ENCODE data around the gene CEMIP2.

CEMIP2 gene

GRCh38 chr9:71746023-71746757 lies 22.1 kb downstream of the CEMIP2 start:
- no peak for DNase-seq

- no peak for DNase-seq
Measured at GRCh38 chr9:71744754-71745521, 23.4 kb downstream of the CEMIP2 start.

GRCh38 chr9:71743882-71744281 lies 24.4 kb downstream of the CEMIP2 start:
- DNase-seq = no peak

GRCh38 chr9:71743217-71743705 lies 25.1 kb downstream of the CEMIP2 start:
- no peak for DNase-seq

- DNase-seq = no peak
Measured at GRCh38 chr9:71742703-71743102, 25.6 kb downstream of the CEMIP2 start.

GRCh38 chr9:71741926-71742648 lies 26.2 kb downstream of the CEMIP2 start:
- no peak for DNase-seq

GRCh38 chr9:71740199-71740598 lies 28.1 kb downstream of the CEMIP2 start:
- no peak for DNase-seq

GRCh38 chr9:71737455-71737854 lies 30.9 kb downstream of the CEMIP2 start:
- no peak for DNase-seq

- DNase-seq = no peak
Measured at GRCh38 chr9:71736236-71736635, 32.1 kb downstream of the CEMIP2 start.

GRCh38 chr9:71734950-71735349 lies 33.4 kb downstream of the CEMIP2 start:
- no peak for DNase-seq

GRCh38 chr9:71733176-71733575 lies 35.1 kb downstream of the CEMIP2 start:
- DNase-seq = no peak

- no peak for DNase-seq
Measured at GRCh38 chr9:71729816-71730526, 38.3 kb downstream of the CEMIP2 start.

GRCh38 chr9:71726723-71727122 lies 41.6 kb downstream of the CEMIP2 start:
- no peak for DNase-seq

- no peak for DNase-seq
Measured at GRCh38 chr9:71725590-71726338, 42.5 kb downstream of the CEMIP2 start.

- no peak for DNase-seq
Measured at GRCh38 chr9:71721855-71722254, 46.5 kb downstream of the CEMIP2 start.

- no peak for DNase-seq
Measured at GRCh38 chr9:71719562-71719961, 48.8 kb downstream of the CEMIP2 start.

- DNase-seq = no peak
Measured at GRCh38 chr9:71719088-71719487, 49.2 kb downstream of the CEMIP2 start.

- DNase-seq = no peak
Measured at GRCh38 chr9:71716138-71716909, 52.0 kb downstream of the CEMIP2 start.

- no peak for DNase-seq
Measured at GRCh38 chr9:71710856-71711255, 57.5 kb downstream of the CEMIP2 start.

- DNase-seq = no peak
Measured at GRCh38 chr9:71710201-71710600, 58.1 kb downstream of the CEMIP2 start.

GRCh38 chr9:71709384-71709783 lies 58.9 kb downstream of the CEMIP2 start:
- no peak for DNase-seq
